ENCODE measurements around the gene CCL14.
"Not testable (repeated sequence)": the region's sequence is repeated elsewhere in the genome, so short reads cannot be mapped to it uniquely, and the experiment has no call there.

DNA sequence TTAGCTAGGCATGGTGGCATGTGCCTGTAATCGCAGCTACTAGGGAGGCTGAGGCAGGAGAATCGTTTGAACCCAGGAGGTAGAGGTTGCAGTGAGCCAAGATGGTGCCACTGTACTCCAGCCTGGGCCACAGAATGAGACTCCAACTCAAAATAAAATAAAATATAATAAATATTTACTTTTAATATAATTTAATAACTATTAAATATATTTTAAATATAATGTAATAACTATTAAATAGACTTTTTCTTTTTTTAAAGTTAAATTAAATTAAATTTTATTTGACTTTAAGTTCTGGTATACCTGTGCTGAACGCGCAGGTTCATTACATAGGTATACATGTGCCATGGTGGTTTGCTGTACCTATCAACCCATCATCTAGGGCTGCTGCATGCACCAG, 29.4 kb upstream of the CCL14 start:
- not testable (repeated sequence) for TF ChIP-seq POLR2AphosphoS5, POLR2A (IDR thresholded peaks at IDR 0.05)

Data from gastroesophageal sphincter (tissue), 2 donors.